Hepatic stellate cell (primary cell): ENCODE measurements around the gene FNBP1L.
A peak's percentile ranks its signal among the peaks of the same experiment; 100 is the strongest.
"Not testable (repeated sequence)": the region's sequence is repeated elsewhere in the genome, so short reads cannot be mapped to it uniquely, and the experiment has no call there.

ENCODE experiments used
- DNase-seq: peaks from one replicate; pipeline ENCODE4 v3.0.0; 2011; ENCODE audit warnings: low spot score

The FNBP1L gene

DNA sequence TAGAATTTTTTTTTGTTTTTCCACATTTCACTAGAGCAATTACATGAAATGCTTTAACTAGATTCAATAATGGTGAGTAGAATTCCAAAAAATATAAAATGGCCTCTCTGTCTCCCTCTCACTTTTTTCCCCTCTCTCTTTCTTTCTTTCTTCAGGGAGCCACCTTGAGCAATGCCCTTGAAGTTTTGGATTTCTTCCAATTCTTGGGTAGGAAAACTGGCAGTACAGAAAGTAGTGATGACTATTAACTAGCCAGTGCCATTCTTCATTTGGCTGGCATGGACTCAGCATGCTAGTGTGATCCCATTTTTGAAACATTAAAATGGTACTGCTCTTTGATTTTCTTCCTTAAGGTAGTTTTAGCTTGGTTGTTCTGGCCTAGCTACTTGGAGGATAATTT, 4.5 kb upstream of the FNBP1L start:
- DNase-seq: no peak

GRCh38 chr1:93446837-93447451, 974 bp upstream of the FNBP1L start:
- DNase-seq: no peak

DNA sequence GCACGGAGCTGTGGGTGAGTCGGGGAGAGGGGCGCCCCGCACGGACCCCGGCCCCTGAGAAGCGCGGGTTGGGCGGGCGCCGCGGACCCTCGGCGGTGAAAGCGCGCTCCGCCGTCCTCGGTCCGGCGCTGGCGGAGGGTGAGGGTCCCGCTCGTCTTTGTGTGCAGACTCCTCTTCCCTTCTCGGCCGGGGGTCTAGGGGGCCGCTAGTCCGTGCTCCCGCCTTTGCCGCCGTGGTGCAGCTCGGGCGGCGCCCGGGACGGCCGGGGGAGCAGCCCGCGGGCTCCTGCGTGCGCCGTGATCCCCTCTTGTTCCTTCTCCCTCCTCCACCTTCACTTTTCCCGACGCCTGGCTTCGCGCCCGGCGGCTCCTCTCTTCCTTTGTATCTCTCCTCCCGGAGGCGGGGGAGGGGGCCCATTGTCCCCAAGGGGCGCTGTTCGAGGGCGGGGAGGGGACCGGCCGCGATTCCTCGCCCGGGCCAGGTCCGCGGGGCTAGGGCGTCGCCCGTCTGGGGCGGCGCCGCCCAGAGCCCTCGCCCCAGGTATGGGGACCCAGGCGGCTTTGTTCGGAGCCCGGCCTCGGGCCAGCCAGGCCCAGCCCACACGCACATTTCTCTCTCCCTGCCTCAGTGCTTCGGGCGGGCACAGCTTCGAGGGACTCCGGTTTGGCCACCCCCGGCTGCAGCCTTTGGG, 519 bp downstream of the FNBP1L start:
- peak; percentile 34 for DNase-seq

DNA sequence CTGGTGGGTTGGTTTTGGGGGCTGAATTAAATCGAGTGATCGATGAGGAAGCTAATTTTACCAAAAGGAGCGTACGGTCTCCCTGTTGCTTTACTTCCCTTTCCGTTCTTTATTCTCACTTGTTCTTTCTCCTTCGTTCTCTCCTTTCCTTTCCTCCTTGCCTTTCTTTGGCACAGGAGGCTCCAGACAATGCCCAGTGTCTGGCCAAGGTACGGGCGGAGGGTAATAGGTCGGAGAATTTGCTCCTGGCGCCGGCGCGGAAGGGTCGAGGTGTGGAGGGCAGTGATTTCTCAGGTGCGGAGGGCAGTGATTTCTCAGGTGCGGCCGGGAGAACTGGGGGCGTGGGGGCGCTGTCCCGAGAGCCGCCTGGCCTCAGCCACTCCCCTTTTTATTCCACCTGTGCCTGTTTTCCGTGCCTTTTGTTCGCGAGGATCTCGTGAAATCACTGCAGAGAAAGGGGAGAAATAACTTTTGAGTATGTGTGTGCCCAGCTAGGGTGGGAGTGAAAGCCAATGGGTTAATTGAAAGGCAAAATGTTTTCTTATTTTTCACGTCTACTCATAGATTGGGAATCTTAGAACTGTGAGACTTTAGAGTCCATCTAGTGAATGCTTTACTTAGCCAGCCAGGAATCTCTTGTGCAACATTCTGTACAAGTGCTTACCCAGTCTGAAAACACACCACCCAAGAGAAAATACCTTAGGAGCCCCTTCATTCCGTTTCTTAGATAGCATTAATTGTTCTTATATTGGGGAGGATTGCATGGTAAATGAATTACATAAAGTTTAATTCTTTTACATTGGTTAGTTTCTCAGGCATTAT, 1.3 kb downstream of the FNBP1L start:
- peak; percentile 22 for DNase-seq

DNA sequence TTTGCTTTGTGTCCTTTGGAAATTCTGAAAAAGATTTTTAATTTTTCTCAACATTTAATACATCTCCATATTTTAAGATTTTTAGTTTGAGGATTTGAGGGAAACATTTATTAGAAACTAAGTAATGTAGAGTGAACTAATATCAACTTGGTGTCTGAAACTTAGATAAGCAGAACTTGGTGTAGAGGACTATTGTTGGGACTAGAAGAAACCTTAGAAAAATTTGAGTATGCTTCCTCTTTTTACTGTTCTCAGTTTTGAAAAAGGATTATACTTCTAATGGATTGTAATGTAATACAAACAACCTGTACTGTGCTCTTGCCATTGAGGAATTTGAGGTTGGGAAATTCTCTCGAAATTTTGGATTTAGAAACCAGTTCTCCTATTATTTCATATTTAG, 2.4 kb downstream of the FNBP1L start:
- no peak for DNase-seq

DNA sequence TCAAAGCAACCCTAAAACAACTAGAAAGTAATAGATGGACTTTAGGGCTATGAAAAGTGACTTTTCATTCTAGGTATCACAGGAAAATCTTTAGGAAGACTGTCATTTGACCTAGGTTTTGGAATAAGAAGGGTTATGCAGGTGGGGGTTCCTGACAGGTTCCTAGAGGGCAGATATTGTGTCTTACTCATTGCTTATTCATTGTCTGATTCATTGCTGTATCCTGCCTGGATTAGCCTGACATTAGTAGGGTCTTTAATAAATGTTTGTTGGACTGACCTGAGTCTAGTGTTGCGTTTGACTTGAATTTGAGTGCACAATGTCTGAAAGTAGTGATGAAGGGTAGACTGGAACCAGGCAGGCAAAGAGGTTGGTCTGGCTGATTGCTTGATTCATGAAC, 6.0 kb downstream of the FNBP1L start:
- DNase-seq: no peak

DNA sequence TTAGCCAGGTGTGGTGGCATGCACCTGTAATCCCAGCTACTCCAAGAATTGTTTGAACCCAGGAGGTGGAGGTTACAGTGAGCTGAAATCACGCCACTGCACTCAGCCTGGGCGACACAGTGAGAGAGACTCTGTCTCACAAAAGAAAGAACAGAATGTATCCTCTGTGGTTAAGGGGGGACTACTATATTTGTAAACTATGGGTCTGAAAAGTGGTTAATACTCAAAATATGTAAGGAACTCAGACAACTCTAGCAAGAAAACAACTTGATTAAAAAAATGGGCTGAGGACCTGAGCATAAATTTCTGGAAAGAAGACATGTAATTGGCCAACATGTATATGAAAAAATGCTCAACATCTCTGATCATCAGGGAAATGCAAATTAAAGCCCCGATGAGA, 11.2 kb downstream of the FNBP1L start:
- no peak for DNase-seq

- DNase-seq: no peak
These were observed 13.3 kb downstream of the FNBP1L start for GRCh38 chr1:93461236-93461635.

GRCh38 chr1:93463960-93464359, 16.0 kb downstream of the FNBP1L start:
- no peak for DNase-seq

DNA sequence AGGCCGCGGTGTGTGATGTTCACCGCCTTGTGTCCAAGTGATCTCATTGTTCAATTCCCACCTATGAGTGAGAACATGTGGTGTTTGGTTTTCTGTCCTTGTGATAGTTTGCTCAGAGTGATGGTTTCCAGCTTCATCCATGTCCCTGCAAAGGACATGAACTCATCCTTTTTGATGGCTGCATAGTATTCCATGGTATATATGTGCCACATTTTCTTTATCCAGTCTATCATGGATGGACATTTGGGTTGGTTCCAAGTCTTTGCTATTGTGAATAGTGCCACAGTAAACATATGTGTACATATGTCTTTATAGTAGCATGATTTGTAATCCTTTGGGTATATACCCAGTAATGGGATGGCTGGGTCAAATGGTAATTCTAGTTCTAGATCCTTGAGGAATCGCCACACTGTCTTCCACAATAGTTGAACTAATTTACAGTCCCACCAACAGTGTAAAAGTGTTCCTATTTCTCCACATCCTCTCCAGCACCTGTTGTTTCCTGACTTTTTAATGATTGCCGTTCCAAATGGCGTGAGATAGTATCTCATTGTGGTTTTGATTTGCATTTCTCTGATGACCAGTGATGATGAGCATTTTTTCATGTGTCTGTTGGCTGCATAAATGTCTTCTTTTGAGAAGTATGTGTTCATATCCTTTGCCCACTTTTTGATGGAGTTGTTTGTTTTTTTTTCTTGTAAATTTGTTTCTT, 17.6 kb downstream of the FNBP1L start:
- not testable (repeated sequence) for DNase-seq

GRCh38 chr1:93467606-93468005, 19.7 kb downstream of the FNBP1L start:
- DNase-seq: no peak

- no peak for DNase-seq
These were observed 20.7 kb downstream of the FNBP1L start for GRCh38 chr1:93468662-93469061.

- DNase-seq: not testable (repeated sequence)
These were observed 21.3 kb downstream of the FNBP1L start for GRCh38 chr1:93469223-93469622.

DNA sequence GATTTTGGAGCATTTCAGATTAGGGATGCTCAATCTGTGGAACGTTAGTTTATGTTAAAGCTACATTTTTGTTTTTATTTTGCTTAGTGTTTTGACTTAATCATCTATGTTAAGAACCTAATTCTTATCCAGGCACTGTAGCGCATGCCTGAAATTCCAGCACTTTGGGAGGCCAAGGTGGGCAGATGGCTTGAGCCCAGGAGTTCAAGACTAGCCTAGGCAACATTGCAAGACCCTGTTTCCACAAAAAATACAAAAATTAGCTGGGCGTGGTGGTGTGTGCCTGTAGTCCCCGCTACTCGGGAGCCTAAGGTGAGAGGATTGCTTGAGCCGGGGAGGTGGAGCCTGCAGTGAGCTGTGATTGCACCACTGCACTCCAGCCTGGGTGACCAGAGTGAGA, 23.4 kb downstream of the FNBP1L start:
- no peak for DNase-seq

DNA sequence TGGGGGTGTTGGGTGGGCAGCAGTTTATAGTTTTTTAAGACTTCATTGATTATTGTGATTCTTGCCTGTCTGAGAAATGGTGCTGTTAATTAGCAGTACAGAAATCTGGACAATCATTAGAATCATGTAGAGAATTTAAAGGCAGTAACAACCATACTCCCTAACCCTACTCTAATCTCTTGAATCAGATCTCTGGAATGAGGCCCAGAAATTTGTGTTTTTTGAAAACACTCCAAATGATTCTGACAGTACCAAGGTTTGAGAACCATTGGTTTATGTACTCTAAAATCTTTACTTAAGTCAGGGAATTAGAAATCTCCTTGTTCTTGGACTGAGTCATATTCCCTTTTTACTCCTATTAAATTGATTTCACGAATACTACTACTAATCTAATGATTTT, 24.0 kb downstream of the FNBP1L start:
- peak; percentile 20 for DNase-seq

DNA sequence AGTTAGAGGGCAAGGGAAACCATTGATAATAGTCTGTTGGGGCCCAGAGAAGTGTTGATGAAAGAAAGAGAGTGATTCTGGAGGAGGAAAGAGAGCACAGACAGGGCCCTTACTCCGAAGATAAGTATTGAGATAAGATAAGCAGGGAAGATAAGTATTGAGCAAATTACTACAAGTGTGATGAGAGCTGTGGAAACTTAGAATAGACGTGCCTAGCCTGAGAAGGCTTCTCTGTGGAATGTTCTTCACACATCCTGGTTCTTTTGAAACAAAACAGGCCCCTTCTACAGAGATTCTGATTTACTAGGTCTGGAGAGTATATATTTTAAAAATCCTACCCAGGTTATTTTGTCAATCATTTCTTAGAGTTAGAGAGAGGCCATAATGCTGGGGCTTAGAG, 26.4 kb downstream of the FNBP1L start:
- no peak for DNase-seq

DNA sequence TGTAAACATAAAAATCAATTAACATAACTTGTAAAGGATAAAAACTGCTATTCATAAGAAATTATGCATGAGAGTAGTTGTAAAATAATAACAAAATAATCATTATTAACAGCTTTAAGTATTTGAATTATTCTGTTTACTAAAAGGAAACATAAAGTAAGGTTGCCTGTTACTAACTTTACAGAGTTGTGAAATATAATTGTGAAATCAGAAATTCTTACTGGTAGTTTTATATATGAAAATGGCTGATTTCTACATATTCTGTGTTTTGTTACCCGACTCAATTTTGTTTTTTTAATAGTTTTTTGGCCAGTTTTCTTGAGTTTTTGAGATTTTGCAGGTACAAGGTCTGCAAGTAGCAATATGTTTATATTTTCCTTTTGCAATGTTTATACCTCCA, 27.8 kb downstream of the FNBP1L start:
- no peak for DNase-seq

- DNase-seq: not testable (repeated sequence)
These were observed 31.3 kb downstream of the FNBP1L start for GRCh38 chr1:93479133-93479745.

GRCh38 chr1:93481899-93482298, 34.0 kb downstream of the FNBP1L start:
- not testable (repeated sequence) for DNase-seq

GRCh38 chr1:93483200-93483599, 35.3 kb downstream of the FNBP1L start:
- DNase-seq: no peak

DNA sequence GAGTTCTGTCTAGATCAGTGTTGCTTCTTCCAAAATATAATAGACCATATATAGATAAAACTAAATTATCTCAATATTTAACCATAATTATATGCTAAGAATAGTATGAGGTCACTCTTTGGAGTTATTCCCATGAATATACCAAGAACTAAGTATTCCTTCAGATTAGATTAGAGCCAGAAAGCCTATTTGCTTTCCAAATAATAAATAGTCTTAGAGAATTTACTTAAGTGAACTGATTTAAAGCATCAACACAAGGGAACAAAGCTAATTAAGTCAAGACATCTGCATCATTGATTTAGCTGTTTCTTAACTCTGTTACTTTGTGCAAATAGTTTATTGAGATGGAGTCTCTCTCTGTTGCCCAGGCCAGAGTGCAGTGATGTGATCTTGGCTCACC, 35.7 kb downstream of the FNBP1L start:
- DNase-seq: no peak

DNA sequence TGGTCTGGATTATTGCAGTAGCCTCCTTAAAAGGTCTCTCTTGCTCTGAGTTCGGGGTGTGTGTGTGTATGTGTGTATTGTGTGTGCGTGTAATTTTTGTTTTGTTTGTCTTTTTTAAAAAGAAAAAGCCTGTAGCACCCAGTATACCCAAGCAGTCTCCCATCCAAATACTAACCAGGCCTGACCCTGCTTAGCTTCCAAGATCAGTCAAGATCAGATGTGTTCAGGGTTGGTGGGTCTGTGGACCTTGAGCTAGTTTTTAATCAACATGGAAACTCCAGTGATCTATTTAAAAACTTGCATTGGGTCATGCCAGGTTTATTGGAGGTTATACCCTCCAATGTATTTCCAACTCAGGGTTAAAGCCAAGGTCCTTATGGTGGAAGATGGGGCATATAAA, 40.3 kb downstream of the FNBP1L start:
- no peak for DNase-seq
